GM21390 (cell line): ENCODE data around the gene GLT8D2.

ENCODE experiments used
- ATAC-seq: cut with Tn5 transposase; IDR thresholded peaks from one replicate; pipeline ENCODE4 v1.9.1; 2021; ENCODE audit not compliant: unreplicated experiment

Gene GLT8D2

DNA sequence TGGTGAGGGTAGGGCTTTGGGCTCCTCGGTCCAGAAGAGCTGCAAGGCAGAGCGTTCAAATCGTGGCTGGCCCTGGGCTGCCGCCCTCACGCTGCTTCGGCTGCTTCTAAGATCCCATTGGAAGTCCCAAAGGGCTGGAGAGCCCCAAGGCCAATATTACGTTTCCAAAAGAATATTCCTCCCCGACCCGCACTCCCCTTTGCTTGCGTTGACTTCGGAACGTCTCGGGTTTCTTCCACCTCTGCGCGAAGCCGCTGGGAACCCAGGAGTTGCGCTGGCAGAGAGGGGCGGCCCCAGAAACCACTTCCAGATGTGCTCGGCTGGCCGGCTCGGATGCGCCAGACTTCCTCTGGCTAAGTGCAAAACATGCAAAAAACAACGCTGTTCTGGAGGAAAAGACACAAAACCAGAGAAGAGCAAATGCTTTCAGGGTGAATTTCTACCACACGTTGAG lies at the start of gene GLT8D2:
Gene GLT8D2, minus strand, starts transcription at position 285 of the 454 bp plus-strand sequence. CDS start 30,539 bp downstream, outside the sequence.
- ATAC-seq = no peak

DNA sequence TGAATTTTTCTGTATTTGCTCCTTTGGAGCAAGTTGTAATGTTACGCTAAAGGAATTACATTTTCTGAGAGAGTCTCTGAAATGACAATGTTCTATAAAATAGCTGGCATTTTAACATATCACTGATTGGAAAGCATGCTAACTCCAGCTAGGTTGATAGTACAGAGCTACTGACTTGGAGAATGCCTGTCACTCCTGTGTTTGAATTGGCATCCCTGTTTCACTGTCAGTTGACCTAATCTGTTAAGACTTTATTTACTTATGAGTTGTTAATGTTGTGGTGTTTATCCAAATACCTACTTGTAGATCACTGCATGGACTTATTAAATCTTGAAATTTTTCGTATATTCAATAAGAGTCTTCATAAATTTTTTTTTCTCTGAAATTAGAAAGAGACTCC lies 48.0 kb upstream of the GLT8D2 start:
- no peak for ATAC-seq

DNA sequence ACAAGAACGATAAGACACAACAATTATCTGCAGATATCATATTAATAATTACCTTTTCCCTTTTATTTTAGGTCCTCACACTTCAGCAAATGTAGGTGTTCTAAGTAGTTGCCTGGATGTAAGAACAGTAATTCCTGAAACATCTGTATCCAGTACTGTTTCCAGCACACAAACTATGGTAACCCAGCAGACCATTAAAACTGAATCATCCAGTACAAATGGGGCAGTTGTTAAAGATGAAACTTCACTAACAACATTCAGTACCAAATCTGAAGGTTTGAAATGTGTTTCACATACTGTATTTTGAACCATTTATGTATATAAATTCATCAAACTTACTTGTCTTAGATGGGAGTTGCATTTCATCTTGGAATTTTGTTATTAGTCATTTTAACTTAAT lies 45.3 kb upstream of the GLT8D2 start:
- no peak for ATAC-seq

DNA sequence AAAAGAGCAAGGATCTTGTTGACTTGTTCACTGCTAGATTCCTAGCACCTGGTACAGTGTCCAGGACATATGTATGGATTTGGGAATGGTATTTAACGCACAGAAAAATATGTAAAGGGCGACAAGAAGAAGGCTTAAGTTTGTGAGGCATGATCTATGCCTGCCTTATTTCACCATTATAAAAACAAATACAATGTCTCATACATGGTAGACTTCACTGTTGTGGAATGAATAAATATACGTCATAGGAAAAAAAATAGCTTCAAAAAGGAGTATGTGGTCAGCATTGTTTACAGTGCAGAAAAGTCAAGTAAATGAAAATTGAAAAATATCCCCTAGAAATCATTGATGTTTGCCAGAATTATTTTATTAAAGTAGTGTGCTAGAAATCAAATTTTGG lies 44.3 kb upstream of the GLT8D2 start:
- no peak for ATAC-seq

DNA sequence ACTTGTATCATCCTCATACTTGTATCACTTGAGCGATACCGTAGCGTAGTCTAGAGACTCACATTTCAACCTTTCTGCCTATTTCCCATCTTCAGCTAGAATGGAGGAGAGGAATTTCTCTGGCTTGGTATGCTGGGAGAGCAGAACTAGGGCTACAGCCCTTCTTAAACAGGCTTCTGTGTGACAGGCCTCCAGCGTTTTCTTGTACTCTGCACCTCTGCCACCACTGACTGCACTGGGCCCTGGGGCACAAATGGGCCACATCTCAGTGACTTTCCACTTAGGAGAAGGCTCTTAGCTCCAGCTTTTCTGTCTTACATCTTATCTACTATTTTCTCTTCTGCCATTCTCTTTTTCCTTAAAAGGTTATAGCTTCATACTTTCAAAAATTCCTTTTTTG lies 41.1 kb upstream of the GLT8D2 start:
- ATAC-seq = no peak

- no peak for ATAC-seq
Observed at GRCh38 chr12:104090685-104091084, 40.7 kb upstream of the GLT8D2 start.

GRCh38 chr12:104083769-104084475 lies 33.9 kb upstream of the GLT8D2 start:
- ATAC-seq = peak; percentile 94

GRCh38 chr12:104080764-104081163 lies 30.8 kb upstream of the GLT8D2 start:
- ATAC-seq = no peak

- no peak for ATAC-seq
Observed at GRCh38 chr12:104079024-104079423, 29.0 kb upstream of the GLT8D2 start.

DNA sequence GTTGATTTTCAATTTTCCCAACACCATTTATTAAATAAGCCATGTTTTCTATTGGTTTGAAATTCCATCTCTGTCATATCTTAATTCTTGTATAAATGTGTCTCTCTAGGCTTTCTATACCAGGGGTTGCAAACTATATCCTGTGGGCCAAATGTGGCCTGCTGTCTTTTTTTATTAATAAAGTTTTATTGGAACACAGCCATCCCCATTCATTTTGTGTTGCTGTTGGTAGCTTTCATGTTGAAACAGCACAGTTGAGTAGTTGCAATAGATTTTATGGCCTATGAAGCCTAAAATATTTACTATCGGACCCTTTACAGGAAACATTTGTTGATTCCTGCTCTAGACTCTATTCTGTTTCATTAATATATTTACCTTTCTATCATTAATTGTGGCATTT lies 23.7 kb upstream of the GLT8D2 start:
- ATAC-seq = no peak

- no peak for ATAC-seq
Observed at GRCh38 chr12:104072099-104072498, 22.1 kb upstream of the GLT8D2 start.

- no peak for ATAC-seq
Observed at GRCh38 chr12:104064842-104065427, 14.9 kb upstream of the GLT8D2 start.

GRCh38 chr12:104064031-104064841 lies 14.2 kb upstream of the GLT8D2 start, which contains the start of gene HCFC2:
Gene HCFC2, plus strand, starts transcription at chr12:104064531. Its CDS starts 30 bp downstream, at chr12:104064561.
- ATAC-seq = peak; percentile 91

DNA sequence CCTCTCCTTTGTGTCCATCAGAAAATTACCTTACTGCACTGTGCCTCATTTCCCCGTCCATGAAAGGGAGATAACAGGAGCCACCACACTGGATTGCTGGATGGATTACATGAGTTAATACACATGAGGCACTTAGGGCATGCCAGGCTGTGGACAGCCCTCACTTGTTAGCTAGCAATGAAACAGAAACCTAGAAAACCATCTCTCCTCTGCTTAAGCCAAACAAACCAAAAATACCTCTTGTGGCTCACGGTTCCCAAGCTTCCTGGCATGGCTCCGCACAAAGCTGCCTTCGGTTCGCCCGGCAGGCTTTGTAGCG lies 13.7 kb upstream of the GLT8D2 start:
- ATAC-seq = peak; percentile 37

DNA sequence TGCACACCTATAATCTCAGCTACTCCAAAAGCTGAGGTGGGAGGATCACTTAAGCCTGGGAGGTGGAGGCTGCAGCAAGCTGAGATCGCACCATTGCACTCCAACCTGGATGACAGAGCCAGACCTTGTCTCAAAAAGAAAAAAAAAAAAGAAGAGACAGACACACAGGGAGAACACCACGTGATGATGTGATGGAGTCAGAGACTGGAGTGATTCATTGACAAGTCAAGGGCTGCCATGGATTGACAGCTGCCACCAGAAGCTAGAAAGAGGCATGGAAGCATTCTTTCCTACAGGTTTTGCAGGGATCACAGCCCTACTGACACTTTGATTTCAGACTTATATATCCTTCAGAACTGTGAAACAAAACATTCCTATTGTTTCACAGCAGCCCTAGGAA lies 10.8 kb upstream of the GLT8D2 start:
- no peak for ATAC-seq

- ATAC-seq = no peak
Observed at GRCh38 chr12:104059963-104060362, 10.0 kb upstream of the GLT8D2 start.

DNA sequence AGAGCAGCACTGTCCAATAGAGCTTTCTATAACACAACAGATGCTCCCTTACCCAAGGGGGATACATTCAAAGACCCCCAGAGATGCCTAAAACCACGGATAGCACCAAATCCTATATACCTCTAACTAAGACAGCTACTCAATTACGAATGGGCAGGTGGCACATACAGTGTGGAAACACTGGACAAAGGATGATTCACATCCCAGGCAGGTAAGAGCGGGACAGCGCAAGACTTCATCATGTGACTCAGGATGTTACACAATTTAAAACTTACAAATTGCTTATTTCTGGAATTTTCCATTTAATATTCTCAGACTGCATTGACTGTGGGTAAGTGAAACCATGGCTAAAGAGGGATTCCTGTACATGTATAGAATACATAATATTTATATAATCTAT lies 8.8 kb upstream of the GLT8D2 start:
- no peak for ATAC-seq

- no peak for ATAC-seq
Observed at GRCh38 chr12:104057771-104058197, 7.8 kb upstream of the GLT8D2 start.

DNA sequence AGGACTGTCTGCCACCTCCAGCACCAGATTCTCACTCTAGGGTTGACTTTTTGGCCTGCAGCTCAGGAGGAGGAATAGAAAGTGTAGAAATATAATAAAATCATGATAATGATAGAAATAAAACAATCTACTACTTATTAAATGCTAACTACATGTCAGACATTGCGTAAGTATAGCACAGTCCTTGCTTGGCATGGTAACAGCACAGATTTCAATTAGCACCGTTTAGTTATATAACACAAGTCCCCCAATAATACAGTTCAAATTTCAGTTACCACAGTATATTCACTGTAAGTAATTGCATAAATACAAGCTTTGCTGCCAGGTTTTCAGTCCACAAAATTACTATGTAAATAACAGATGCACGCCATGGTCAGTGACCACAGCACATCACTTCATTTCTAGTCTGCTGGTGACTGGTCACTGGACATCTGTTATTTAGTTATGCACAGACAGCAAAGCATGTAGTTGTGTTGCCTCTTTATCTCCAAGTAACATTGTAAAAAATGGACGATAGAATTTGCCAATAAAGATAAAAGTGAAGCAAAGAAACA lies 6.5 kb upstream of the GLT8D2 start:
- ATAC-seq = no peak

DNA sequence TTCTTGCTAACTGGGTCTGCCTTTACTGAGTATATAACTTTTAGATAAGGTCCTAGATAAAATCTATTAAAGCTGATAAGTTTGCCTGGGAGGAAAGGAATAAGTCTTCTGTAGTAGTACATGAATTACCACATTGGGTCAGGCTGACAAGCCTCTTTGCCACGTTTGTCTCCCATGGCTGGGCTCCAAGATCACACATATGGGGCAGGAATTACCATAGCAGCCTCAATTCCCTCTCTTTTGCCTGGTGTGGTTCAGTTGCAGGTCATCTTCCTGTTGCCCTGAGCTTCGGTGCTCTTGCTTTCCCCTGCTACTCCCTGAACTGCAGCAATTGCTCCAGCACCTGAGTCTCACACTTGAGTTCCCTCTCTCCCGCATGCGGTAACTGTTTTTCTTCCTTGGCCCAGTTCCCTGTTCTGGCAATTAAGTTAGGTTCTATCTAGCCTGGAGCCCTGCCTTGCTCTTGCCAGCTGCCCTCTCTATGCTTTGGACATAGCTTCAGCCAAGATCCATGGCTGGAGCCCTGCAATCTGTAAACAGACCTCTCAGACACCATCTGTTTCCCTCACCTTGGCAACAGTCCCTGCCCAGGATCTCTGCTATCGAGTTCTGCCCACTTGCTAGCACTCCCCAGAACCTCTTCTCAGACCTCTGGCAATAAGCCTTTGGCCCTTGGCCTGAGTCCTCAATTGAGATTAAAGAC lies 5.8 kb upstream of the GLT8D2 start:
- ATAC-seq = no peak
